DOHH2 (cell line): ENCODE data around the gene CFAP46.

ENCODE experiments used
- EZH2phosphoT487 ChIP-seq: fragments of 200-600 bp; sonication (generic); IDR thresholded peaks from 2 replicates; pipeline ENCODE4 v1.6.1; 2017; ENCODE audit warnings: borderline replicate concordance, mild to moderate bottlenecking, antibody characterized with exemption, low read length, moderate library complexity, mixed read lengths
- TF ChIP-seq, protein P1 (sequence below): fragments of 200-600 bp; sonication (generic); IDR thresholded peaks from one replicate; pipeline ENCODE4 v1.5.1; 2014; ENCODE audit warnings: antibody characterized with exemption, mild to moderate bottlenecking, low read depth, low read length; ENCODE audit not compliant: poor library complexity, severe bottlenecking

DNA sequence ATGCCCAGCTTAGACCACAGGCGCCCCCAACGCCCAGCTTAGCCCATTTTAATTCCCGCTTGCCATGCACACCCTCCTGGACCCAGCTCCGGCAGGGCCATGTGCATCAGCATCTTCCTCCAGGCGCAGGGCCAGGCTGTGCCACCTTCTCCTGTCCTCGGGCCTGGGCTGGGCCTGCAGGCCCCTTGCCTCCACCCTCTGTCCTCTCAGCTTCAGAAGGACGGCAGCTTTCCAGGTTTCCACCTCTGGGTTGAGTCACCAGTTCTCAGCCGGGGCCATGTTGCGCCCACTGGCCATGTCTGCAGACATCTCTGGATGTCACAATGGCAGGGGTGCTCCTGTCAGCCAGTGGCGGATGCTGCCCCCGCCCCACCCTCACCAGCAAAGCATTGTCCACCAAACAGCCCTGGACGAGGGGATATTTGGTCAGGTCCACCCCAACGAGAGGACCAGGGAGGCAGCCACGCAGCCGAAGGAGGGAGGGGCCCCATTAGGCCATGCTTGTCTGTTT, 97.3 kb downstream of the CFAP46 start:
- TF ChIP-seq, protein P1, sequence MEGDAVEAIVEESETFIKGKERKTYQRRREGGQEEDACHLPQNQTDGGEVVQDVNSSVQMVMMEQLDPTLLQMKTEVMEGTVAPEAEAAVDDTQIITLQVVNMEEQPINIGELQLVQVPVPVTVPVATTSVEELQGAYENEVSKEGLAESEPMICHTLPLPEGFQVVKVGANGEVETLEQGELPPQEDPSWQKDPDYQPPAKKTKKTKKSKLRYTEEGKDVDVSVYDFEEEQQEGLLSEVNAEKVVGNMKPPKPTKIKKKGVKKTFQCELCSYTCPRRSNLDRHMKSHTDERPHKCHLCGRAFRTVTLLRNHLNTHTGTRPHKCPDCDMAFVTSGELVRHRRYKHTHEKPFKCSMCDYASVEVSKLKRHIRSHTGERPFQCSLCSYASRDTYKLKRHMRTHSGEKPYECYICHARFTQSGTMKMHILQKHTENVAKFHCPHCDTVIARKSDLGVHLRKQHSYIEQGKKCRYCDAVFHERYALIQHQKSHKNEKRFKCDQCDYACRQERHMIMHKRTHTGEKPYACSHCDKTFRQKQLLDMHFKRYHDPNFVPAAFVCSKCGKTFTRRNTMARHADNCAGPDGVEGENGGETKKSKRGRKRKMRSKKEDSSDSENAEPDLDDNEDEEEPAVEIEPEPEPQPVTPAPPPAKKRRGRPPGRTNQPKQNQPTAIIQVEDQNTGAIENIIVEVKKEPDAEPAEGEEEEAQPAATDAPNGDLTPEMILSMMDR: no peak
- no peak for TF ChIP-seq EZH2phosphoT487
